ENCODE measurements around the gene SEPTIN10.

Gene SEPTIN10

GRCh38 chr2:109623297-109623696 is 9.5 kb upstream of the SEPTIN10 start:
- H3K27me3 Mint-ChIP-seq = peaks cover 9% of the 10 kb centered on the region
- no peak overlapping the region for H3K27ac Mint-ChIP-seq
- no peaks in the 10 kb centered on the region for H3K4me1 Mint-ChIP-seq
- no peak for DNase-seq (ENCODE audit: low spot score in 2 of 2)
- H3K4me3 Mint-ChIP-seq = no peak overlapping the region
- H3K9me3 Mint-ChIP-seq = no peaks in the 10 kb centered on the region
- H3K36me3 Mint-ChIP-seq = no peaks in the 10 kb centered on the region
- no peak for ATAC-seq (ENCODE audit: low read depth)

GRCh38 chr2:109619032-109619615 is 5.4 kb upstream of the SEPTIN10 start:
- Mint-ChIP-seq H3K27ac (no peak overlapping the region), H3K36me3 (no peaks in the 10 kb centered on the region), H3K27me3 (peaks cover 13% of the 10 kb centered on the region), H3K4me1 (no peaks in the 10 kb centered on the region), H3K9me3 (no peaks in the 10 kb centered on the region), H3K4me3 (no peak overlapping the region)
- no peak for ATAC-seq (ENCODE audit: low read depth)
- DNase-seq (ENCODE audit: low spot score in 2 of 2) = no peak

- DNase-seq (ENCODE audit: low spot score in 2 of 2) (no peak), ATAC-seq (ENCODE audit: low read depth) (no peak)
- peaks cover 15% of the 10 kb centered on the region for H3K27me3 Mint-ChIP-seq
- H3K27ac Mint-ChIP-seq = no peak overlapping the region
- H3K4me1 Mint-ChIP-seq = no peaks in the 10 kb centered on the region
- no peak overlapping the region for H3K4me3 Mint-ChIP-seq
- H3K36me3 Mint-ChIP-seq = peaks cover 2% of the 10 kb centered on the region
- H3K9me3 Mint-ChIP-seq = peaks cover 1% of the 10 kb centered on the region
Observed at GRCh38 chr2:109616184-109616583, 2.4 kb upstream of the SEPTIN10 start.

GRCh38 chr2:109615637-109616144 is 1.9 kb upstream of the SEPTIN10 start:
- peaks cover 18% of the 10 kb centered on the region for H3K27me3 Mint-ChIP-seq
- H3K4me1 Mint-ChIP-seq = no peaks in the 10 kb centered on the region
- no peak overlapping the region for H3K27ac Mint-ChIP-seq
- peaks cover 1% of the 10 kb centered on the region for H3K9me3 Mint-ChIP-seq
- H3K36me3 Mint-ChIP-seq = peaks cover 2% of the 10 kb centered on the region
- no peak overlapping the region for H3K4me3 Mint-ChIP-seq
- DNase-seq (ENCODE audit: low spot score in 2 of 2) (no peak), ATAC-seq (ENCODE audit: low read depth) (no peak)

GRCh38 chr2:109614715-109615636 is 1.2 kb upstream of the SEPTIN10 start:
- peaks cover 1% of the 10 kb centered on the region for H3K9me3 Mint-ChIP-seq
- no peaks in the 10 kb centered on the region for H3K4me1 Mint-ChIP-seq
- DNase-seq (ENCODE audit: low spot score in 2 of 2) = no peak
- peaks cover 2% of the 10 kb centered on the region for H3K36me3 Mint-ChIP-seq
- H3K27ac Mint-ChIP-seq = no peak overlapping the region
- H3K27me3 Mint-ChIP-seq = peaks cover 19% of the 10 kb centered on the region
- H3K4me3 Mint-ChIP-seq = no peak overlapping the region
- no peak for ATAC-seq (ENCODE audit: low read depth)

GRCh38 chr2:109613081-109613921 is 465 bp downstream of the SEPTIN10 start:
- no peak for DNase-seq (ENCODE audit: low spot score in 2 of 2)
- peaks cover 24% of the 10 kb centered on the region for H3K27me3 Mint-ChIP-seq

GRCh38 chr2:109611467-109612095 is 2.2 kb downstream of the SEPTIN10 start:
- Mint-ChIP-seq H3K27me3 (peaks cover 26% of the 10 kb centered on the region), H3K9me3 (peaks cover 1% of the 10 kb centered on the region), H3K4me1 (no peaks in the 10 kb centered on the region), H3K27ac (no peak overlapping the region), H3K36me3 (peaks cover 2% of the 10 kb centered on the region), H3K4me3 (no peak overlapping the region)
- DNase-seq (ENCODE audit: low spot score in 2 of 2) (no peak), ATAC-seq (ENCODE audit: low read depth) (no peak)

More at GRCh38 chr2:109613081-109613921, 465 bp downstream of the SEPTIN10 start:
- H3K27ac Mint-ChIP-seq = no peak overlapping the region
- peaks cover 1% of the 10 kb centered on the region for H3K9me3 Mint-ChIP-seq
- no peaks in the 10 kb centered on the region for H3K4me1 Mint-ChIP-seq
- ATAC-seq (ENCODE audit: low read depth) = no peak
- H3K4me3 Mint-ChIP-seq = peak overlapping the region; percentile 49
- peaks cover 2% of the 10 kb centered on the region for H3K36me3 Mint-ChIP-seq

GRCh38 chr2:109609352-109610024 is 4.3 kb downstream of the SEPTIN10 start:
- H3K4me3 Mint-ChIP-seq = no peak overlapping the region
- peaks cover 1% of the 10 kb centered on the region for H3K9me3 Mint-ChIP-seq
- peaks cover 27% of the 10 kb centered on the region for H3K27me3 Mint-ChIP-seq
- no peaks in the 10 kb centered on the region for H3K4me1 Mint-ChIP-seq
- ATAC-seq (ENCODE audit: low read depth) (no peak), DNase-seq (ENCODE audit: low spot score in 2 of 2) (no peak)
- peaks cover 2% of the 10 kb centered on the region for H3K36me3 Mint-ChIP-seq
- no peak overlapping the region for H3K27ac Mint-ChIP-seq

- peaks cover 20% of the 10 kb centered on the region for H3K27me3 Mint-ChIP-seq
- H3K36me3 Mint-ChIP-seq = no peaks in the 10 kb centered on the region
- DNase-seq (ENCODE audit: low spot score in 2 of 2) = no peak
- no peak overlapping the region for H3K27ac Mint-ChIP-seq
- no peak overlapping the region for H3K4me3 Mint-ChIP-seq
- H3K4me1 Mint-ChIP-seq = no peaks in the 10 kb centered on the region
- ATAC-seq (ENCODE audit: low read depth) = no peak
- no peaks in the 10 kb centered on the region for H3K9me3 Mint-ChIP-seq
Observed at GRCh38 chr2:109607766-109608165, 6.0 kb downstream of the SEPTIN10 start.

GRCh38 chr2:109604597-109604996 is 9.2 kb downstream of the SEPTIN10 start:
- H3K4me1 Mint-ChIP-seq = no peaks in the 10 kb centered on the region
- DNase-seq (ENCODE audit: low spot score in 2 of 2) (no peak), ATAC-seq (ENCODE audit: low read depth) (no peak)
- H3K4me3 Mint-ChIP-seq = no peak overlapping the region
- no peaks in the 10 kb centered on the region for H3K36me3 Mint-ChIP-seq
- H3K27ac Mint-ChIP-seq = no peak overlapping the region
- H3K27me3 Mint-ChIP-seq = peaks cover 10% of the 10 kb centered on the region
- no peaks in the 10 kb centered on the region for H3K9me3 Mint-ChIP-seq

GRCh38 chr2:109602617-109603188 is 11.1 kb downstream of the SEPTIN10 start:
- DNase-seq (ENCODE audit: low spot score in 2 of 2) (no peak), ATAC-seq (ENCODE audit: low read depth) (no peak)
- Mint-ChIP-seq H3K4me1 (no peaks in the 10 kb centered on the region), H3K27me3 (peaks cover 8% of the 10 kb centered on the region), H3K9me3 (no peaks in the 10 kb centered on the region), H3K4me3 (no peak overlapping the region), H3K27ac (no peak overlapping the region), H3K36me3 (no peaks in the 10 kb centered on the region)

- H3K4me3 Mint-ChIP-seq = no peak overlapping the region
- peaks cover 8% of the 10 kb centered on the region for H3K27me3 Mint-ChIP-seq
- DNase-seq (ENCODE audit: low spot score in 2 of 2) = no peak
- ATAC-seq (ENCODE audit: low read depth) = no peak
- no peaks in the 10 kb centered on the region for H3K9me3 Mint-ChIP-seq
- no peaks in the 10 kb centered on the region for H3K4me1 Mint-ChIP-seq
- H3K36me3 Mint-ChIP-seq = no peaks in the 10 kb centered on the region
- H3K27ac Mint-ChIP-seq = no peak overlapping the region
Observed at GRCh38 chr2:109601783-109602182, 12.0 kb downstream of the SEPTIN10 start.

- H3K9me3 Mint-ChIP-seq = peaks cover 2% of the 10 kb centered on the region
- peaks cover 3% of the 10 kb centered on the region for H3K27me3 Mint-ChIP-seq
- ATAC-seq (ENCODE audit: low read depth) (no peak), DNase-seq (ENCODE audit: low spot score in 2 of 2) (no peak)
- no peaks in the 10 kb centered on the region for H3K36me3 Mint-ChIP-seq
- no peak overlapping the region for H3K4me3 Mint-ChIP-seq
- H3K4me1 Mint-ChIP-seq = no peaks in the 10 kb centered on the region
- H3K27ac Mint-ChIP-seq = no peak overlapping the region
Observed at GRCh38 chr2:109597283-109597682, 16.5 kb downstream of the SEPTIN10 start.

Measured in memory B cell (primary cell).